Measurements from ENCODE around the gene PSTPIP1. TPM values are rescaled to one million over a fixed set of nuclear protein-coding genes. Genes with fewer than 3 reads are reported as not detected.
A peak's percentile ranks its signal among the peaks of the same experiment; 100 is the strongest.

The PSTPIP1 gene
- total and polyA plus RNA-seq, 2 donors from 2014 or later = 2.2 to 22.1 TPM

GRCh38 chr15:77012117-77012712 lies 17.3 kb downstream of the PSTPIP1 start:
- Histone ChIP-seq H3K27ac (ENCODE audit: low read depth in 2 of 2, low read length in 2 of 2) (no peak overlapping the region), H3K4me3 (ENCODE audit: low read length in 3 of 3) (no peak overlapping the region), H3K4me1 (ENCODE audit: control insufficient read depth in 2 of 3, insufficient read depth in 2 of 3, low read depth in 1 of 3, low read length in 3 of 3) (no peaks in the 10 kb centered on the region), H3K36me3 (ENCODE audit: control insufficient read depth in 2 of 3, insufficient read depth in 3 of 3, low read length in 3 of 3) (no peaks in the 10 kb centered on the region), H3K27me3 (ENCODE audit: control insufficient read depth, insufficient read depth, low read length) (no peaks in the 10 kb centered on the region), H3K9ac (ENCODE audit: low read length in 3 of 3) (no peak overlapping the region), H3K9me3 (ENCODE audit: control insufficient read depth in 2 of 3, insufficient read depth in 1 of 3, low read length in 3 of 3) (no peaks in the 10 kb centered on the region)
- no peak for TF ChIP-seq CTCF (IDR thresholded peaks at IDR 0.05; ENCODE audit: borderline replicate concordance, extremely low read depth, insufficient read depth)
- intact Hi-C loops (cut with DNase I) = no loop called here
- FAIRE-seq = no peak
- DNase-seq = no peak

- Histone ChIP-seq H3K9ac (ENCODE audit: low read length in 3 of 3) (no peak overlapping the region), H3K4me1 (ENCODE audit: control insufficient read depth in 2 of 3, insufficient read depth in 2 of 3, low read depth in 1 of 3, low read length in 3 of 3) (no peaks in the 10 kb centered on the region), H3K9me3 (ENCODE audit: control insufficient read depth in 2 of 3, insufficient read depth in 1 of 3, low read length in 3 of 3) (no peaks in the 10 kb centered on the region), H3K4me3 (ENCODE audit: low read length in 3 of 3) (no peak overlapping the region), H3K36me3 (ENCODE audit: control insufficient read depth in 2 of 3, insufficient read depth in 3 of 3, low read length in 3 of 3) (no peaks in the 10 kb centered on the region), H3K27ac (ENCODE audit: low read depth in 2 of 2, low read length in 2 of 2) (no peak overlapping the region), H3K27me3 (ENCODE audit: control insufficient read depth, insufficient read depth, low read length) (no peaks in the 10 kb centered on the region)
- intact Hi-C loops (cut with DNase I) = no loop called here
- no peak for TF ChIP-seq CTCF (IDR thresholded peaks at IDR 0.05; ENCODE audit: borderline replicate concordance, extremely low read depth, insufficient read depth)
- DNase-seq (no peak), FAIRE-seq (no peak)
These were observed 17.9 kb downstream of the PSTPIP1 start for GRCh38 chr15:77012868-77013267.

GRCh38 chr15:77013776-77014131 lies 18.8 kb downstream of the PSTPIP1 start:
- Histone ChIP-seq H3K4me1 (ENCODE audit: control insufficient read depth in 2 of 3, insufficient read depth in 2 of 3, low read depth in 1 of 3, low read length in 3 of 3) (no peaks in the 10 kb centered on the region), H3K9ac (ENCODE audit: low read length in 3 of 3) (no peak overlapping the region), H3K36me3 (ENCODE audit: control insufficient read depth in 2 of 3, insufficient read depth in 3 of 3, low read length in 3 of 3) (no peaks in the 10 kb centered on the region), H3K4me3 (ENCODE audit: low read length in 3 of 3) (no peak overlapping the region), H3K9me3 (ENCODE audit: control insufficient read depth in 2 of 3, insufficient read depth in 1 of 3, low read length in 3 of 3) (no peaks in the 10 kb centered on the region), H3K27me3 (ENCODE audit: control insufficient read depth, insufficient read depth, low read length) (no peaks in the 10 kb centered on the region), H3K27ac (ENCODE audit: low read depth in 2 of 2, low read length in 2 of 2) (no peak overlapping the region)
- DNase-seq = peak in 1 of 5 donors; percentile 84
- TF ChIP-seq CTCF (IDR thresholded peaks at IDR 0.05; ENCODE audit: borderline replicate concordance, extremely low read depth, insufficient read depth) = no peak
- FAIRE-seq = no peak
- intact Hi-C loops (cut with DNase I) = no loop called here
